BE2C (cell line): ENCODE measurements around the gene PDE1C.
"Not testable (repeated sequence)": the region's sequence is repeated elsewhere in the genome, so short reads cannot be mapped to it uniquely, and the experiment has no call there.

Experiments
- DNase-seq: peaks from one replicate; pipeline ENCODE4 v3.0.0-alpha.2; 2020
- H3K27me3 ChIP-seq: fragments of 250-450 bp; sonication (Bioruptor Pico); 2 replicates; pipeline ENCODE4 v1.5.1; 2020; ENCODE audit warnings: mild to moderate bottlenecking
- H3K36me3 ChIP-seq: fragments of 250-450 bp; sonication (Bioruptor Pico); 2 replicates; pipeline ENCODE4 v1.5.1; 2020; ENCODE audit warnings: mild to moderate bottlenecking
- H3K4me1 ChIP-seq: fragments of 250-450 bp; sonication (Bioruptor Pico); 2 replicates; pipeline ENCODE4 v1.5.1; 2020
- H3K4me3 ChIP-seq: 2 replicates; pipeline ENCODE4 v1.5.1; 2011; ENCODE audit warnings: low read depth, low read length
- H3K9me3 ChIP-seq: fragments of 250-450 bp; sonication (Bioruptor Pico); 2 replicates; pipeline ENCODE4 v1.5.1; 2020
- CTCF ChIP-seq: IDR thresholded peaks from 2 replicates; pipeline ENCODE4 v1.5.1; 2012; ENCODE audit warnings: mild to moderate bottlenecking, low read depth, low read length

The PDE1C gene

DNA sequence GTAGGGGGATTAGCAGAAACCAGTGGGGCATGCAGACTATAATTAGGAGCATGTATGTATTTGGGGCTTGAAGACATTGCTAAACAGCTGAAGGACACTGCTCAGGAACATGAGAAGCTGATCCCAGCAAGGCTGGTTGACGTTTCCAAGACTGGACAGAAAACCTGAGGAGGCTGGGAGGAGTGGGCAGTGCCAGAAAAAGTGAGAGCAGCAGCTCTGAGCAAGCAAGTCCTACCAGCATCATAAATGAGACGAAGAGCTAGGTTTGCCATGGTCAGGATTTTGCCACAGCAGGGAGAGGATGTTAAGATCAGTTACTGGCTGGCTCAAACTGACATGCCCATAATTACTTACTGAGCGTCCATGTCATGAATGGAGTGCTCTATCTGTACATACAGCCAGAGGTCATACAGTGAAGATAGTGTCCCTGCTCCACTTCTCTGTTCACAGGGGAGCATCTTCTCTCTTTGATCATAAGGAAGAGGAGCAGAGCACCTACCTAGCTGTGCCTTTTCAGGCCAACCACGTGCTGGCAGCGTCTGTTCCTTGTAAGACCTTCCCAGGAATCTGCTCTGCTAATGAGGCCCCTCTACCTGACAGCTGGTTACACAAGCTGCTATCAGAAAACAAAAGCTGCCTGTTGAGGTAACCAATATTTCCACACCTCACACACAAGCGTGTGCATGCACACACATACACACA is 44.7 kb downstream of the PDE1C start:
- Histone ChIP-seq H3K4me3 (no peak overlapping the region), H3K36me3 (no peaks in the 10 kb centered on the region)
- no peak for DNase-seq

GRCh38 chr7:32023376-32023775 is 46.8 kb downstream of the PDE1C start:
- Histone ChIP-seq H3K4me1 (no peaks in the 10 kb centered on the region), H3K36me3 (no peaks in the 10 kb centered on the region), H3K4me3 (no peak overlapping the region), H3K27me3 (no peaks in the 10 kb centered on the region), H3K9me3 (no peaks in the 10 kb centered on the region)
- DNase-seq, result no peak
- no peak for TF ChIP-seq CTCF

More for the DNA sequence above, 44.7 kb downstream of the PDE1C start:
- Histone ChIP-seq H3K27me3 (no peaks in the 10 kb centered on the region), H3K9me3 (no peaks in the 10 kb centered on the region), H3K4me1 (no peaks in the 10 kb centered on the region)
- no peak for TF ChIP-seq CTCF

- Histone ChIP-seq H3K9me3 (no peaks in the 10 kb centered on the region), H3K4me3 (no peak overlapping the region), H3K27me3 (no peaks in the 10 kb centered on the region), H3K4me1 (no peaks in the 10 kb centered on the region), H3K36me3 (no peaks in the 10 kb centered on the region)
- TF ChIP-seq CTCF, result no peak
- DNase-seq, result no peak
Measured at GRCh38 chr7:32022966-32023365, 47.2 kb downstream of the PDE1C start.

DNA sequence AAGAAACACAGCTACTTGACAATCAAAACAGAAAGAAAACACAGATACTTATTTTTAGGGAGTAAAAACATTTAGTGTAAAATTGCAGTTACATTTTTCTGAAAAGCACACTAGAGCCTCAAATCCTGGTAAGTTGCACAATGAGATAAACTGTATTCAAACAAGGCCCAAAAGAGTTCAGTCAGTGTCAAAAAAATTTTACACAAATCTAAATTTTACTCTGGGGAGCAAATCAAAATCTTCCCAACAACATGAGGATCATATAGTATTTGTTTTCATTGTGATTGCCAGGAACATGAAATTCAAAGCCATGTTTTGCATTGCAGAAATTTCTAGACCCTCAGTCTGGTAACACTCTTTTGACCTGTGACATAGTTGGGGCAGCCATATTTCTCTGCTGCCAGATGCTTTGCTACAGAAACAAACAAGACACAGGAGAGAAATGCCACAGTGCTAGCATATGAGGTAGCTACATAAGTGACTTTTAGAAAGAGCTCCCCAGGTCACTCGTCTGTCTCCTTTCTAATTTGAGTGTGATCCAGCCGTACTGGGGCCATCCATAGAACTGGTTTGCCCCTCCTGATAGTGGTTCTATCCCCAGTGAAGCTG is 49.6 kb downstream of the PDE1C start:
- no peaks in the 10 kb centered on the region for H3K4me1 ChIP-seq
- no peaks in the 10 kb centered on the region for H3K9me3 ChIP-seq
- no peak for TF ChIP-seq CTCF
- H3K36me3 ChIP-seq, result no peaks in the 10 kb centered on the region
- no peak for DNase-seq
- H3K27me3 ChIP-seq, result no peaks in the 10 kb centered on the region
- no peak overlapping the region for H3K4me3 ChIP-seq

GRCh38 chr7:32018845-32019578 is 51.2 kb downstream of the PDE1C start:
- H3K36me3 ChIP-seq, result no peaks in the 10 kb centered on the region
- no peaks in the 10 kb centered on the region for H3K9me3 ChIP-seq
- no peak overlapping the region for H3K4me3 ChIP-seq
- no peaks in the 10 kb centered on the region for H3K4me1 ChIP-seq
- no peak for TF ChIP-seq CTCF
- no peak for DNase-seq
- no peaks in the 10 kb centered on the region for H3K27me3 ChIP-seq

DNA sequence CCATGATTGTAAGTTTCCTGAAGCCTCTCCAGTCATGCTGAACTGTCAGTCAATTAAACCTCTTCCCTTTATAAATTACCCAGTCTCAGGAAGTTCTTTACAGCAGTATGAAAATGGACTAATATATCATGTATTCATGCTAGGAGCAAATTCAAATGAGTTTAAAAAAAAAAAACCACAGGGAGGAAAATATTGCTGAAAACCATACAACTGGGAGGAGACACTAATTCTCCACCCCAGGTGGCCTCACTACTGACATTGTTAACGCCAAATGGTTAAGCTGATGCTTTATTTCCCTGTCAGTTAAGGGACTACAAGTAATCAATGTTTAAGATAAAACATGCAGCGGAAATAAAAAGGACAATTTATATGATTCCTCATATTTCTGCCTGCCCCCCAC is 55.1 kb downstream of the PDE1C start:
- Histone ChIP-seq H3K36me3 (no peaks in the 10 kb centered on the region), H3K9me3 (no peaks in the 10 kb centered on the region), H3K4me1 (no peaks in the 10 kb centered on the region), H3K4me3 (no peak overlapping the region), H3K27me3 (no peaks in the 10 kb centered on the region)
- no peak for TF ChIP-seq CTCF
- DNase-seq, result no peak

DNA sequence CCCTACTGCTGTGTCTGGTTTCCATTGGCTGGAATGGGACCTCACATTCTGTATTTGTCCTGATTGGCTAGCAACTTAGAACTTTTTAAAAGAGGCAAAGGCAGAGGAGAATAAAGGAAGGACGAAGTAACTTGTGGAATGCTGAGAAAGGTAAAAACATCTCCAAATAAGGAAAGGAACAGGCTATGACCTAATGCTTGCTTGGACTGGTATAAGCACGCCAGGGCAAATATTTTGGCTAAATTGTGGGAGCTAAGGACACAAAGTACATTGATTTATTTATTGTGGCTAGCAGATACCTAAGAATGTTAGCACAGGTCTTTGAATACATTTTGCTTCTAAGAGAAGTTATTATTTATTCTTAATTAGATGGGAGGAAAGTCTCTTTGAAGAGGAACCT is 56.7 kb downstream of the PDE1C start:
- H3K9me3 ChIP-seq, DNase-seq, H3K4me3 ChIP-seq, H3K4me1 ChIP-seq, H3K27me3 ChIP-seq, H3K36me3 ChIP-seq: not testable (repeated sequence)
